ENCODE data around the gene CAMK1D.
A peak's percentile ranks its signal among the peaks of the same experiment; 100 is the strongest.
"Not testable (repeated sequence)": the region's sequence is repeated elsewhere in the genome, so short reads cannot be mapped to it uniquely, and the experiment has no call there.

Gene CAMK1D

DNA sequence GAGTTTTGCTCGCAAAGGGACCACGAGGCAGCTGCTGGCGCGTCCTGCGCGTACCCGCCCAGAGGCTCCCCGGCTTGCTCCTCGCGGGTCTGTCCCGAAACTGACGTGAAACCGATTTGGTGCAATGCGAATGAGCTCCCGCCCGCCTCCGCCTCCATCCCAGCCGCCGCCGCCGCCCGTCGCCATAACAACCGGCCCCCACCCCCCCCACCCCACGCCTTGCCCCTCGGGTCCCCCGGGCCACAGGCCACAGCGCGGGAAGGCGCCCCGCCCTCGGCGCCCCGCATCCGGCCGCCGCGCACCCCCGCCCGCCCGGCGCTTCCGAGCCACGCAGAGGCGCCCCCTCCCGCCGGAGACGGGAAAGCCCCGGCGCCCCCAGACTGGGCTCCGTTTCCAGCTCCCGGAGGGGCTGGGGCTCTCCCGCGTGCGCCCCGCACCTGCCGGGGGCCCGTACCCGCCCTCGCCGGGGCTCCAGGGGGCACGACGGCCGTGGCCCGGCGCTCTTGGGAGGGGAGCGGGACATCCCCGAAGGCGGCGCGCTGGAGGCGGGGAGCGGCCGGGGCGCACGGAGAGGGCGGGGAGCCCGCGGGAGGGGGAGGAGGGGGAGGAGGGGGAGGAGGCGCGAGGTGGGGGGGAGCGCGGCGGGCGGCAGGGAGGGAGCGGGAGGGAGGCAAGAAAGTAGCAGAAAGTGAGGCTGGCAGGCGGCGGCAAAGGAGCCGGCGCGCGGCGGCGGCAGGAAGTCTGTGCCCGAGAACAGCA is at the start of gene CAMK1D:
CAMK1D (plus strand) TSS at position 678 of the 759 bp plus-strand sequence.
- H3K9ac ChIP-seq (ENCODE audit: low read length) = peak within 1 kb of the TSS; percentile 50
- H3K9me3 ChIP-seq (ENCODE audit: control insufficient read depth, low read length) = no peaks in the 10 kb centered on the region
- H3K4me1 ChIP-seq (ENCODE audit: control insufficient read depth, insufficient read depth, low read length) = peaks cover 10% of the 10 kb centered on the region
- H3K27me3 ChIP-seq (ENCODE audit: control insufficient read depth, insufficient read depth, low read length) = peaks cover 33% of the 10 kb centered on the region
- H3K4me3 ChIP-seq (ENCODE audit: low read length) = peak within 1 kb of the TSS; percentile 7
- no peaks in the 10 kb centered on the region for H3K36me3 ChIP-seq (ENCODE audit: control insufficient read depth, insufficient read depth, low read length)

DNA sequence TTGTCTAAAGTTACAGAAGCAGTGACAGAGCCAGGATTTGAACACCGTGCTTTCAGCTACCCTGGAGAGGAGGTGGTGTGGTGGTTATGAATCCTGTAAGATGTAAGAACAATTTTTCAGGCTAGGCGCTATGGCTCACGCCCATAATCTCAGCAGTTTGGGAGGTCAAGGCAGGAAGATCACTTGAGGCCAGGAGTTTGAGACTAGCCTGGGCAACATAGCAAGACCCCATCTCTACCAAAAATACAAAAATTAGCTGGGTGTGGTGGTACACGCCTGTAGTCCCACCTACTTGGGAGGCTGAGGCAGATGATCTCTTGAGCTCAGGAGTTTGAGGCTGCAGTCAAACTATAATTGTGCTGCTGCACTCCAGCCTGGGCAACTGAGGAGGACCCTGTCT is 48.3 kb upstream of the CAMK1D start:
- not testable (repeated sequence) for H3K36me3 ChIP-seq (ENCODE audit: control insufficient read depth, insufficient read depth, low read length); H3K4me1 ChIP-seq (ENCODE audit: control insufficient read depth, insufficient read depth, low read length); H3K9ac ChIP-seq (ENCODE audit: low read length); H3K4me3 ChIP-seq (ENCODE audit: low read length); H3K9me3 ChIP-seq (ENCODE audit: control insufficient read depth, low read length); H3K27me3 ChIP-seq (ENCODE audit: control insufficient read depth, insufficient read depth, low read length)

GRCh38 chr10:12308057-12308456 is 41.3 kb upstream of the CAMK1D start:
- Histone ChIP-seq H3K9ac (ENCODE audit: low read length) (no peak overlapping the region), H3K4me1 (ENCODE audit: control insufficient read depth, insufficient read depth, low read length) (no peaks in the 10 kb centered on the region), H3K9me3 (ENCODE audit: control insufficient read depth, low read length) (no peaks in the 10 kb centered on the region), H3K4me3 (ENCODE audit: low read length) (no peak overlapping the region), H3K36me3 (ENCODE audit: control insufficient read depth, insufficient read depth, low read length) (no peaks in the 10 kb centered on the region), H3K27me3 (ENCODE audit: control insufficient read depth, insufficient read depth, low read length) (no peaks in the 10 kb centered on the region)

DNA sequence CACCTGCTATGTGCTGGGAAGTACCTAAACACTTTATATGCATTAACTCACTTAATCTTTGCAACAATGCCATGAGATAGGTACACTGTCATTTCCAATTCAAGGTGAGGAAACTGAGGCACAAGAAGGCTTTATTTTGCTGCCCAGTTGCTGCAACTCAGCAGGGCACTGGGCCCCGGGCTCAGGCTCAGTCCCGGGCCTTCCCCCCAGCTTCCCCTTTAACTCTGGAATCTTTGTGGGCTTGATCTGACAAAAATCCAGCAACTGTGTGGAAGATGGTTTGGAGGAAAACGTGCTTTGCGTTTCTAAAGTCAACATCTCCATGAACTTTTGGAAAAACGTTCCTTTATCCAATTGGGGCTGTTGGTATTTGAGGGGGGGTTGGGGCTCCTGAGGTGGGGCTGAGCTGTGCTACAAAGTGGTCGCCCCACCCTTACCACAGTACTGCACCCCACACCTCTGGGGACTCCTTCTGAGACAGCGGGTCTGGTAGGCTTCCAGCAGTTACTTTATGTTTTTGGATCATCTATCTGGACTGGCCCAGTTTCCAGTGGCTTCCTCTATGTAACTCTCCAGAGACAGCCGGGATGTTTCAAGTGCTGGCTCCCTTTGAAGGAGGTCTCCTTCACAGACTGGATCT is 40.5 kb upstream of the CAMK1D start:
- no peaks in the 10 kb centered on the region for H3K9me3 ChIP-seq (ENCODE audit: control insufficient read depth, low read length)
- H3K36me3 ChIP-seq (ENCODE audit: control insufficient read depth, insufficient read depth, low read length) = no peaks in the 10 kb centered on the region
- H3K27me3 ChIP-seq (ENCODE audit: control insufficient read depth, insufficient read depth, low read length) = no peaks in the 10 kb centered on the region
- no peaks in the 10 kb centered on the region for H3K4me1 ChIP-seq (ENCODE audit: control insufficient read depth, insufficient read depth, low read length)
- no peak overlapping the region for H3K9ac ChIP-seq (ENCODE audit: low read length)
- no peak overlapping the region for H3K4me3 ChIP-seq (ENCODE audit: low read length)

- not testable (repeated sequence) for H3K4me3 ChIP-seq (ENCODE audit: low read length); H3K4me1 ChIP-seq (ENCODE audit: control insufficient read depth, insufficient read depth, low read length); H3K27me3 ChIP-seq (ENCODE audit: control insufficient read depth, insufficient read depth, low read length); H3K36me3 ChIP-seq (ENCODE audit: control insufficient read depth, insufficient read depth, low read length); H3K9ac ChIP-seq (ENCODE audit: low read length); H3K9me3 ChIP-seq (ENCODE audit: control insufficient read depth, low read length)
These were observed 39.6 kb upstream of the CAMK1D start for GRCh38 chr10:12309783-12310182.

GRCh38 chr10:12314836-12315235 is 34.5 kb upstream of the CAMK1D start:
- H3K9ac ChIP-seq (ENCODE audit: low read length) = no peak overlapping the region
- H3K9me3 ChIP-seq (ENCODE audit: control insufficient read depth, low read length) = no peaks in the 10 kb centered on the region
- no peaks in the 10 kb centered on the region for H3K4me1 ChIP-seq (ENCODE audit: control insufficient read depth, insufficient read depth, low read length)
- H3K36me3 ChIP-seq (ENCODE audit: control insufficient read depth, insufficient read depth, low read length) = no peaks in the 10 kb centered on the region
- H3K27me3 ChIP-seq (ENCODE audit: control insufficient read depth, insufficient read depth, low read length) = no peaks in the 10 kb centered on the region
- H3K4me3 ChIP-seq (ENCODE audit: low read length) = no peak overlapping the region

GRCh38 chr10:12319076-12319475 is 30.3 kb upstream of the CAMK1D start:
- H3K36me3 ChIP-seq (ENCODE audit: control insufficient read depth, insufficient read depth, low read length) = no peaks in the 10 kb centered on the region
- no peaks in the 10 kb centered on the region for H3K27me3 ChIP-seq (ENCODE audit: control insufficient read depth, insufficient read depth, low read length)
- no peaks in the 10 kb centered on the region for H3K9me3 ChIP-seq (ENCODE audit: control insufficient read depth, low read length)
- H3K9ac ChIP-seq (ENCODE audit: low read length) = no peak overlapping the region
- no peak overlapping the region for H3K4me3 ChIP-seq (ENCODE audit: low read length)
- H3K4me1 ChIP-seq (ENCODE audit: control insufficient read depth, insufficient read depth, low read length) = no peaks in the 10 kb centered on the region

GRCh38 chr10:12320892-12321291 is 28.5 kb upstream of the CAMK1D start:
- H3K36me3 ChIP-seq (ENCODE audit: control insufficient read depth, insufficient read depth, low read length) = no peaks in the 10 kb centered on the region
- no peak overlapping the region for H3K9ac ChIP-seq (ENCODE audit: low read length)
- no peaks in the 10 kb centered on the region for H3K4me1 ChIP-seq (ENCODE audit: control insufficient read depth, insufficient read depth, low read length)
- no peaks in the 10 kb centered on the region for H3K9me3 ChIP-seq (ENCODE audit: control insufficient read depth, low read length)
- no peaks in the 10 kb centered on the region for H3K27me3 ChIP-seq (ENCODE audit: control insufficient read depth, insufficient read depth, low read length)
- no peak overlapping the region for H3K4me3 ChIP-seq (ENCODE audit: low read length)

DNA sequence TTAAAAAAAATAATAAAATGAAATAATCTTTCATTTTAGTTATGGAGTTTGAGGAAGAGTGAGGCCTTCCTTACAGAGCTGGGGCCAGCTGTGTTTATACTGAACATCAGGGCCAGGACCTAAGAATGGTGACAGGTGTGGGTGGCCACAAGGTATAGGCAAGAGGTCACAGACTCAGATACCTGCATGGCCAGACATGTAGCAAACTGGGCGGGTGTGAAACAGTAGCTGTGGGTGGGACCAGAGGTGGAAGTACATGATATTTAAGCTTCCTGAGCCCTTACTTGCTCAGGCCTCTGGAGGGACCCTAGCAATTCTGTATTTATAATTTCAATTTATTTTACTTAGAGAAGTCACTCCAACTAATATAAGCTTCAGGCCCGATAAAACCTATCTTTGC is 27.7 kb upstream of the CAMK1D start:
- Histone ChIP-seq H3K27me3 (ENCODE audit: control insufficient read depth, insufficient read depth, low read length) (no peaks in the 10 kb centered on the region), H3K9me3 (ENCODE audit: control insufficient read depth, low read length) (no peaks in the 10 kb centered on the region), H3K36me3 (ENCODE audit: control insufficient read depth, insufficient read depth, low read length) (no peaks in the 10 kb centered on the region), H3K4me3 (ENCODE audit: low read length) (no peak overlapping the region), H3K9ac (ENCODE audit: low read length) (no peak overlapping the region), H3K4me1 (ENCODE audit: control insufficient read depth, insufficient read depth, low read length) (no peaks in the 10 kb centered on the region)

- no peaks in the 10 kb centered on the region for H3K27me3 ChIP-seq (ENCODE audit: control insufficient read depth, insufficient read depth, low read length)
- no peaks in the 10 kb centered on the region for H3K9me3 ChIP-seq (ENCODE audit: control insufficient read depth, low read length)
- H3K9ac ChIP-seq (ENCODE audit: low read length) = no peak overlapping the region
- H3K4me3 ChIP-seq (ENCODE audit: low read length) = no peak overlapping the region
- H3K4me1 ChIP-seq (ENCODE audit: control insufficient read depth, insufficient read depth, low read length) = no peaks in the 10 kb centered on the region
- H3K36me3 ChIP-seq (ENCODE audit: control insufficient read depth, insufficient read depth, low read length) = no peaks in the 10 kb centered on the region
These were observed 26.7 kb upstream of the CAMK1D start for GRCh38 chr10:12322583-12323131.

GRCh38 chr10:12324530-12324929 is 24.8 kb upstream of the CAMK1D start:
- no peaks in the 10 kb centered on the region for H3K36me3 ChIP-seq (ENCODE audit: control insufficient read depth, insufficient read depth, low read length)
- no peak overlapping the region for H3K9ac ChIP-seq (ENCODE audit: low read length)
- no peaks in the 10 kb centered on the region for H3K27me3 ChIP-seq (ENCODE audit: control insufficient read depth, insufficient read depth, low read length)
- H3K4me1 ChIP-seq (ENCODE audit: control insufficient read depth, insufficient read depth, low read length) = no peaks in the 10 kb centered on the region
- no peaks in the 10 kb centered on the region for H3K9me3 ChIP-seq (ENCODE audit: control insufficient read depth, low read length)
- no peak overlapping the region for H3K4me3 ChIP-seq (ENCODE audit: low read length)

DNA sequence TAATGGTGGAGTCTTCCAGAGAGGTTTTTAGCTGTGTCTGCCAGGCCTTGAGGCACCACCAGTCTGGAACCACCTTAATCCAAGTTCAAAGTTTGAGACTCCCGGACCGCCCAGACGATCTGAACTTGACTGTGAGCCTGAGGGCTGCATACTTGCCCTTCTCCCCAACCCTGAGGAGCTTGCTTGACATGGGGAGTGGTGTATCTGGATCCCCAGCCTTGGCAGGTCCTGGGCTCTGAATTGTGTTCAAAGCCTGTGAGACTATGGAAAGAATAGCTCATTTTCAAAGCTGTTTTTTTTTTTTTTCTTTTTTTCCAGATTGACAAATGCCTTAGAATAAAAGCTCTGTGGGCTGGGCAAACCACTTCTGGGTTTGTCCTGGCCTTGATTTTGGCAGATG is 22.3 kb upstream of the CAMK1D start:
- Histone ChIP-seq H3K36me3 (ENCODE audit: control insufficient read depth, insufficient read depth, low read length) (no peaks in the 10 kb centered on the region), H3K9ac (ENCODE audit: low read length) (no peak overlapping the region), H3K9me3 (ENCODE audit: control insufficient read depth, low read length) (no peaks in the 10 kb centered on the region), H3K27me3 (ENCODE audit: control insufficient read depth, insufficient read depth, low read length) (no peaks in the 10 kb centered on the region), H3K4me1 (ENCODE audit: control insufficient read depth, insufficient read depth, low read length) (no peaks in the 10 kb centered on the region), H3K4me3 (ENCODE audit: low read length) (no peak overlapping the region)
